HepG2 (cell line): Measurements from ENCODE around the gene CISD2. TPM values are rescaled to one million over a fixed set of nuclear protein-coding genes. Genes with fewer than 3 reads are reported as not detected.
"Not testable (repeated sequence)": the region's sequence is repeated elsewhere in the genome, so short reads cannot be mapped to it uniquely, and the experiment has no call there.

ENCODE experiments used
- ATAC-seq: fragments of 200-7000 bp; cut with Tn5 transposase; 3 replicates; pipeline ENCODE4 v1.9.1; 2020; ENCODE audit warnings: mild to moderate bottlenecking, moderate library complexity
- BruUV-seq: library from RNA; stranded (reverse); fragments of 400-500 nt; replicated peaks from 2 replicates; lab custom pipeline; 2021; lab: Mats Ljungman, UMichigan
- CTCF ChIA-PET: fragments of 300-600 bp; formaldehyde crosslinking; extraction: SDS; loops from one replicate; lab custom pipeline; 2021; ENCODE audit warnings: low total read pairs, inconsistent platforms, low intra/inter-chr PET ratio; lab: Yijun Ruan, JAX
- POLR2A ChIA-PET: fragments of 350-600 bp; sonication (Branson Sonifier 250); formaldehyde crosslinking; loops from one replicate; lab custom pipeline; 2020; ENCODE audit warnings: antibody characterized with exemption, inconsistent platforms; lab: Yijun Ruan, JAX
- DNase-seq: peaks from one replicate; pipeline ENCODE4 v3.0.0-alpha.2; 2015; ENCODE audit warnings: low spot score
- FAIRE-seq: peaks from 3 replicates; lab custom pipeline; 2011; peaks lifted over from hg19 to GRCh38; lab: Jason Lieb, UNC
- H2AFZ ChIP-seq: one replicate; pipeline ENCODE4 v1.6.1; 2011; ENCODE audit warnings: low read length, inconsistent platforms
- H3K27ac ChIP-seq: fragments of 300-600 bp; 3 replicates; pipeline ENCODE4 v1.8.0; 2011; ENCODE audit warnings: mixed run types, mild to moderate bottlenecking, mixed read lengths, low read length, inconsistent platforms; ENCODE audit not compliant: insufficient read depth; ENCODE audit errors: extremely low read length
- H3K27me3 ChIP-seq, 2 experiments: fragments of 200-600 bp in 1 of 2; 2 replicates in 1 of 2; 3 replicates in 1 of 2; pipeline versions ENCODE4 v1.6.0 to v1.8.0; 2011; ENCODE audit warnings: low read length in 2 of 2, mild to moderate bottlenecking in 2 of 2, moderate library complexity in 2 of 2, inconsistent platforms in 1 of 2; ENCODE audit not compliant: insufficient read depth in 2 of 2, control insufficient read depth in 1 of 2
- H3K36me3 ChIP-seq, 2 experiments: fragments of 200-600 bp in 1 of 2; replicated peaks in 1 of 2; 2 replicates in 1 of 2; 3 replicates in 1 of 2; pipeline versions ENCODE4 v1.5.1 to v1.8.0; 2011; ENCODE audit warnings: low read length in 2 of 2, inconsistent platforms in 1 of 2; ENCODE audit not compliant: insufficient read depth in 2 of 2, control insufficient read depth in 1 of 2
- H3K4me1 ChIP-seq: 2 replicates; pipeline ENCODE4 v1.5.1; 2012; ENCODE audit warnings: low read length, inconsistent platforms; ENCODE audit not compliant: insufficient read depth
- H3K4me2 ChIP-seq: 2 replicates; pipeline ENCODE4 v1.6.0; 2011; ENCODE audit warnings: low read depth, low read length, inconsistent platforms
- H3K4me3 ChIP-seq, 3 experiments: fragments of 200-600 bp in 1 of 3; sonication (generic), shearing (Covaris generic) in 1 of 3; replicated peaks in 1 of 3; 2 replicates each; pipeline ENCODE4 v1.5.1; 2011 to 2016; ENCODE audit warnings: low read length in 3 of 3, inconsistent platforms in 2 of 3, low read depth in 2 of 3, mild to moderate bottlenecking in 2 of 3, control low read depth in 1 of 3, mixed read lengths in 1 of 3; ENCODE audit not compliant: insufficient read depth in 1 of 3
- H3K79me2 ChIP-seq: one replicate; pipeline ENCODE4 v1.6.1; 2011; ENCODE audit warnings: low read length, inconsistent platforms; ENCODE audit not compliant: insufficient read depth
- H3K9ac ChIP-seq: 2 replicates; pipeline ENCODE4 v1.6.0; 2011; ENCODE audit warnings: mild to moderate bottlenecking, low read depth, low read length, inconsistent platforms; ENCODE audit not compliant: insufficient read depth
- H3K9me3 ChIP-seq: 2 replicates; pipeline ENCODE4 v1.5.1; 2012; ENCODE audit warnings: mild to moderate bottlenecking, low read length
- H4K20me1 ChIP-seq: 2 replicates; pipeline ENCODE4 v1.6.0; 2011; ENCODE audit warnings: inconsistent platforms, mild to moderate bottlenecking, low read length, moderate library complexity; ENCODE audit not compliant: insufficient read depth
- DNMT1 ChIP-seq: sonication (generic); formaldehyde crosslinking; IDR thresholded peaks from 2 replicates; pipeline ENCODE4 v1.5.1; 2020; ENCODE audit warnings: mild to moderate bottlenecking, missing genetic modification reagents
- FOXJ3 ChIP-seq: sonication (generic); formaldehyde crosslinking; IDR thresholded peaks from 2 replicates; pipeline ENCODE4 v1.4.0; 2020; ENCODE audit warnings: missing genetic modification reagents, mild to moderate bottlenecking, borderline replicate concordance
- GTF2F1 ChIP-seq: fragments of 150-350 bp; IDR thresholded peaks from 2 replicates; pipeline ENCODE4 v1.6.1; 2014; ENCODE audit warnings: low read length
- PBX2 ChIP-seq: IDR thresholded peaks from 2 replicates; pipeline ENCODE4 v1.6.1; 2016; ENCODE audit warnings: control low read depth
- ZNF329 ChIP-seq: sonication (generic); formaldehyde crosslinking; IDR thresholded peaks from 2 replicates; pipeline ENCODE4 v1.9.0; 2021; ENCODE audit warnings: low read depth, mild to moderate bottlenecking, missing genetic modification reagents
- WGBS: methylation state at CpG from one replicate; pipeline ENCODE4 v1.1.6; 2017; ENCODE audit warnings: low lambda C conversion rate; 5-methylcytosine and 5-hydroxymethylcytosine counted together
- in situ Hi-C: cut with HindIII; loops from 2 replicates; pipeline ENCODE4 v1.10.0; 2017; ENCODE audit warnings: low pct_unique_long_range_greater_than_20kb; ENCODE audit not compliant: extremely low pct_ligation_motif_present
- intact Hi-C: fragments of 100-400 bp; cut with micrococcal nuclease; formaldehyde crosslinking; loops from one replicate; pipeline ENCODE4 v1.10.0; 2022; ENCODE audit not compliant: unreplicated experiment
- polyA plus RNA-seq, 8 experiments: library from polyadenylated mRNA; depleted of rRNA in 3 of 8; stranded (reverse) in 7 of 8; unstranded in 1 of 8; fragments of >200 nt; fragmentation: Illumina TruSeq in 4 of 8; extraction: Trizol in 4 of 8; gene quantifications; 2 replicates each; pipeline versions ENCODE4 v1.2.1 to v1.2.3, GENCODE V29; 2011 to 2016; ENCODE audit warnings: low read depth in 4 of 8, missing spikeins in 1 of 8, mixed read lengths in 1 of 8; ENCODE audit not compliant: insufficient read depth in 1 of 8
- total RNA-seq, 5 experiments: library from RNA; depleted of rRNA; stranded (reverse); fragments of >200 nt; fragmentation: Illumina TruSeq; extraction: Trizol; gene quantifications; 2 replicates each; pipeline ENCODE4 v1.2.3, GENCODE V29; 2016; ENCODE audit warnings: low read depth in 1 of 5
- TF ChIP-seq, protein P1 (sequence below): sonication (generic); formaldehyde crosslinking; IDR thresholded peaks from 2 replicates; pipeline ENCODE4 v1.4.0; 2020; ENCODE audit warnings: missing genetic modification reagents, borderline replicate concordance
- TF ChIP-seq, protein P2 (sequence below): sonication (generic); formaldehyde crosslinking; IDR thresholded peaks from 2 replicates; pipeline ENCODE4 v1.9.0; 2021; ENCODE audit warnings: missing genetic modification reagents, borderline replicate concordance

The CISD2 gene
- total and polyA plus RNA-seq, 2 of the 13 experiments (the other 11 are each of a cell fraction or from before 2014, with no cell fraction given), result 24.5 to 37.7 TPM

- FAIRE-seq (no peak), DNase-seq (no peak), ATAC-seq (no peak)
- Histone ChIP-seq H2AFZ (no peak overlapping the region), H3K4me3 (no peak overlapping the region)
- in situ Hi-C loops, result no loop called here
- no peak for TF ChIP-seq ZNF329 (CRISPR knock-in tag)
- TF ChIP-seq, protein P1, sequence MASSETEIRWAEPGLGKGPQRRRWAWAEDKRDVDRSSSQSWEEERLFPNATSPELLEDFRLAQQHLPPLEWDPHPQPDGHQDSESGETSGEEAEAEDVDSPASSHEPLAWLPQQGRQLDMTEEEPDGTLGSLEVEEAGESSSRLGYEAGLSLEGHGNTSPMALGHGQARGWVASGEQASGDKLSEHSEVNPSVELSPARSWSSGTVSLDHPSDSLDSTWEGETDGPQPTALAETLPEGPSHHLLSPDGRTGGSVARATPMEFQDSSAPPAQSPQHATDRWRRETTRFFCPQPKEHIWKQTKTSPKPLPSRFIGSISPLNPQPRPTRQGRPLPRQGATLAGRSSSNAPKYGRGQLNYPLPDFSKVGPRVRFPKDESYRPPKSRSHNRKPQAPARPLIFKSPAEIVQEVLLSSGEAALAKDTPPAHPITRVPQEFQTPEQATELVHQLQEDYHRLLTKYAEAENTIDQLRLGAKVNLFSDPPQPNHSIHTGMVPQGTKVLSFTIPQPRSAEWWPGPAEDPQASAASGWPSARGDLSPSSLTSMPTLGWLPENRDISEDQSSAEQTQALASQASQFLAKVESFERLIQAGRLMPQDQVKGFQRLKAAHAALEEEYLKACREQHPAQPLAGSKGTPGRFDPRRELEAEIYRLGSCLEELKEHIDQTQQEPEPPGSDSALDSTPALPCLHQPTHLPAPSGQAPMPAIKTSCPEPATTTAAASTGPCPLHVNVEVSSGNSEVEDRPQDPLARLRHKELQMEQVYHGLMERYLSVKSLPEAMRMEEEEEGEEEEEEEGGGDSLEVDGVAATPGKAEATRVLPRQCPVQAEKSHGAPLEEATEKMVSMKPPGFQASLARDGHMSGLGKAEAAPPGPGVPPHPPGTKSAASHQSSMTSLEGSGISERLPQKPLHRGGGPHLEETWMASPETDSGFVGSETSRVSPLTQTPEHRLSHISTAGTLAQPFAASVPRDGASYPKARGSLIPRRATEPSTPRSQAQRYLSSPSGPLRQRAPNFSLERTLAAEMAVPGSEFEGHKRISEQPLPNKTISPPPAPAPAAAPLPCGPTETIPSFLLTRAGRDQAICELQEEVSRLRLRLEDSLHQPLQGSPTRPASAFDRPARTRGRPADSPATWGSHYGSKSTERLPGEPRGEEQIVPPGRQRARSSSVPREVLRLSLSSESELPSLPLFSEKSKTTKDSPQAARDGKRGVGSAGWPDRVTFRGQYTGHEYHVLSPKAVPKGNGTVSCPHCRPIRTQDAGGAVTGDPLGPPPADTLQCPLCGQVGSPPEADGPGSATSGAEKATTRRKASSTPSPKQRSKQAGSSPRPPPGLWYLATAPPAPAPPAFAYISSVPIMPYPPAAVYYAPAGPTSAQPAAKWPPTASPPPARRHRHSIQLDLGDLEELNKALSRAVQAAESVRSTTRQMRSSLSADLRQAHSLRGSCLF (CRISPR knock-in tag), result no peak
- no peak for TF ChIP-seq PBX2 (CRISPR knock-in tag)
- TF ChIP-seq DNMT1 (CRISPR knock-in tag), result no peak
- TF ChIP-seq FOXJ3 (CRISPR knock-in tag), result no peak
- TF ChIP-seq, protein P2, sequence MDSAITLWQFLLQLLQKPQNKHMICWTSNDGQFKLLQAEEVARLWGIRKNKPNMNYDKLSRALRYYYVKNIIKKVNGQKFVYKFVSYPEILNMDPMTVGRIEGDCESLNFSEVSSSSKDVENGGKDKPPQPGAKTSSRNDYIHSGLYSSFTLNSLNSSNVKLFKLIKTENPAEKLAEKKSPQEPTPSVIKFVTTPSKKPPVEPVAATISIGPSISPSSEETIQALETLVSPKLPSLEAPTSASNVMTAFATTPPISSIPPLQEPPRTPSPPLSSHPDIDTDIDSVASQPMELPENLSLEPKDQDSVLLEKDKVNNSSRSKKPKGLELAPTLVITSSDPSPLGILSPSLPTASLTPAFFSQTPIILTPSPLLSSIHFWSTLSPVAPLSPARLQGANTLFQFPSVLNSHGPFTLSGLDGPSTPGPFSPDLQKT (CRISPR knock-in tag), result no peak
- no peak for TF ChIP-seq GTF2F1
- TF ChIP-seq, all 625 proteins: peak for 0
- intact Hi-C loops, result no loop called here
- no peak overlapping the region for H3K4me2 ChIP-seq
- ChIA-PET POLR2A (interaction anchor here (1.7 kb wide), 1 partner anchor 35 kb away, joined by 5 read pairs; no protein-coding TSS in a partner anchor), CTCF (no interaction called here)
- no peaks in the 10 kb centered on the region; a peak in 1 of 5 replicates for H3K36me3 ChIP-seq
- no peak overlapping the region for H3K9ac ChIP-seq
- BruUV-seq, result no TSS peak
- peaks cover 27% of the 10 kb centered on the region for H3K4me1 ChIP-seq
- no peak overlapping the region for H3K27ac ChIP-seq
- peaks cover 10% of the 10 kb centered on the region; the same call in 1 of the 2 replicates for H3K9me3 ChIP-seq
- no peaks in the 10 kb centered on the region for H4K20me1 ChIP-seq
- peaks cover 35% of the 10 kb centered on the region for H3K79me2 ChIP-seq
- no peaks in the 10 kb centered on the region for H3K27me3 ChIP-seq
- 100% methylated on average over 1 of the region's 1 CpG for WGBS
These were observed 6.0 kb upstream of the CISD2 start for GRCh38 chr4:102862747-102863146.

DNA sequence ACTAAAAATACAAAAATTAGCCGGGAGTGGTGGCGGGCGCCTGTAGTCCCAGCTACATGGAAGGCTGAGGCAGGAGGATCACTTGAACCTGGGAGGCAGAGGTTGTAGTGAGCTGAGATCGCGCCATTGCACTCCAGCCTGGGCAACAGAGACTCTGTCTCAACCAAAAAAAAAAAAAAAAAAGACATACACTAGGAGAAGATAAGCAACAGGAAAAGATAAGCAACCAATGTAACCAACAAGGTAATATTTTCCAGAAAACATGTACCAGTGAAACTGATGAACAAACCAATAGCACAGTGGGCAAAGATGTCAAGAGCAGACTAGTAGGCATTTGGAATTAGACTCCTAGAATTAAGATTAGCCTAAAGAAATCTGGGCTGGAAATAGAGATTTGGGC lies 3.5 kb upstream of the CISD2 start:
- in situ Hi-C loops, result loop anchor here (5.0 kb wide), 1 partner anchor 38 kb away; the partner anchor contains the start of gene UBE2D3
- H3K9me3 ChIP-seq, CTCF ChIA-PET, H3K4me3 ChIP-seq, intact Hi-C loops, H2AFZ ChIP-seq, DNase-seq, FAIRE-seq, H3K9ac ChIP-seq, H4K20me1 ChIP-seq, H3K36me3 ChIP-seq, H3K4me2 ChIP-seq, BruUV-seq, H3K27ac ChIP-seq, ATAC-seq, H3K27me3 ChIP-seq: not testable (repeated sequence)
- WGBS, result 99% methylated on average over 5 of the region's 5 CpGs
- H3K4me1 ChIP-seq, result peaks cover 30% of the 10 kb centered on the region
- peaks cover 51% of the 10 kb centered on the region for H3K79me2 ChIP-seq
- POLR2A ChIA-PET, result interaction anchor here (0.5 to 1.5 kb wide), 3 partner anchors 23 to 37 kb away, joined by 3 read pairs; no protein-coding TSS in a partner anchor
